Measurements from ENCODE around the gene TNNT3. TPM values are rescaled to one million over a fixed set of nuclear protein-coding genes. Genes with fewer than 3 reads are reported as not detected.

Gene TNNT3
- total RNA-seq, 4 donors from 2014 or later = 1.2 to 6.6 (median 4.1) TPM

DNA sequence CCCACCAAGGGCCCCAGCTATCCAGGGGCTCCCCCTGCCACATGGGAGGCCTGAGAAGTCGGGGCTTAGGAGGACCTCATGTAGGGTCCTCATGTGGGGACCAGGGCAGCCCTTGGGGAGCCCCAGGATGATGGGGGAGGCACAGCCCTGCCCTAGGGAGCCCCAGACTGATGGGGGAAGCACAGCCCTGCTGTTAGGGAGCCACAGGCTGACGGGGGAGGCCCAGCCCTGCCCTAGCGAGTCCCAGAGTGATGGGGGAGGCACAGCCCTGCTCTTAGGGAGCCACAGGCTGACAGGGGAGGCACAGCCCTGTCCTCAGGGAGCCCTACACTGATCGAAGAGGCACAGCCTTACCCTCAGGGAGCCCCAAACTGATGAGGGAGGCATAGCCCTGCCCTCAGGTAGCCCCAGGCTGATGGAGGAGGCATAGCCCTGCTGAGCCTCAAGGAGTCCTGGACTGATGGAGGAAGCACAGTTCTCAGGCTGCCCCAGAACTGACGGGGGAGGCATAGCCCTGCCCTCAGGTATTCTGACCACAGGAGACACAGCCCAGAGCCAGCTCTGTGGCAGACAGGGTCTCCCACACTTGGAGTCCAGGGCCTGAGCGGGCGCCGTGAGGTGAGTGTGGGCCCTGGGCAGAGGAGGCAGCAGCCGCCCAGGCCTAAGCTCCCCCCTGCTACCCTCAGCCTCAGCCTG is 38.6 kb upstream of the TNNT3 start:
- intact Hi-C loops (cut with DNase I; ENCODE audit: low total_unique reads) = loop anchor here (5.0 kb wide), 2 partner anchors 41 to 189 kb away; no protein-coding TSS in a partner anchor
- DNase-seq (ENCODE audit: low spot score in 2 of 2) = no peak
- WGBS, 2 donors = 40 to 52% methylated on average over 3 to 9 of the region's 9 CpGs
- no peak overlapping the region for H3K4me3 ChIP-seq (ENCODE audit: low read depth, poor library complexity, severe bottlenecking)
- TF ChIP-seq, protein P1, sequence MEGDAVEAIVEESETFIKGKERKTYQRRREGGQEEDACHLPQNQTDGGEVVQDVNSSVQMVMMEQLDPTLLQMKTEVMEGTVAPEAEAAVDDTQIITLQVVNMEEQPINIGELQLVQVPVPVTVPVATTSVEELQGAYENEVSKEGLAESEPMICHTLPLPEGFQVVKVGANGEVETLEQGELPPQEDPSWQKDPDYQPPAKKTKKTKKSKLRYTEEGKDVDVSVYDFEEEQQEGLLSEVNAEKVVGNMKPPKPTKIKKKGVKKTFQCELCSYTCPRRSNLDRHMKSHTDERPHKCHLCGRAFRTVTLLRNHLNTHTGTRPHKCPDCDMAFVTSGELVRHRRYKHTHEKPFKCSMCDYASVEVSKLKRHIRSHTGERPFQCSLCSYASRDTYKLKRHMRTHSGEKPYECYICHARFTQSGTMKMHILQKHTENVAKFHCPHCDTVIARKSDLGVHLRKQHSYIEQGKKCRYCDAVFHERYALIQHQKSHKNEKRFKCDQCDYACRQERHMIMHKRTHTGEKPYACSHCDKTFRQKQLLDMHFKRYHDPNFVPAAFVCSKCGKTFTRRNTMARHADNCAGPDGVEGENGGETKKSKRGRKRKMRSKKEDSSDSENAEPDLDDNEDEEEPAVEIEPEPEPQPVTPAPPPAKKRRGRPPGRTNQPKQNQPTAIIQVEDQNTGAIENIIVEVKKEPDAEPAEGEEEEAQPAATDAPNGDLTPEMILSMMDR (IDR thresholded peaks at IDR 0.05) = no peak
- no peak for TF ChIP-seq POLR2A (IDR thresholded peaks at IDR 0.05)

DNA sequence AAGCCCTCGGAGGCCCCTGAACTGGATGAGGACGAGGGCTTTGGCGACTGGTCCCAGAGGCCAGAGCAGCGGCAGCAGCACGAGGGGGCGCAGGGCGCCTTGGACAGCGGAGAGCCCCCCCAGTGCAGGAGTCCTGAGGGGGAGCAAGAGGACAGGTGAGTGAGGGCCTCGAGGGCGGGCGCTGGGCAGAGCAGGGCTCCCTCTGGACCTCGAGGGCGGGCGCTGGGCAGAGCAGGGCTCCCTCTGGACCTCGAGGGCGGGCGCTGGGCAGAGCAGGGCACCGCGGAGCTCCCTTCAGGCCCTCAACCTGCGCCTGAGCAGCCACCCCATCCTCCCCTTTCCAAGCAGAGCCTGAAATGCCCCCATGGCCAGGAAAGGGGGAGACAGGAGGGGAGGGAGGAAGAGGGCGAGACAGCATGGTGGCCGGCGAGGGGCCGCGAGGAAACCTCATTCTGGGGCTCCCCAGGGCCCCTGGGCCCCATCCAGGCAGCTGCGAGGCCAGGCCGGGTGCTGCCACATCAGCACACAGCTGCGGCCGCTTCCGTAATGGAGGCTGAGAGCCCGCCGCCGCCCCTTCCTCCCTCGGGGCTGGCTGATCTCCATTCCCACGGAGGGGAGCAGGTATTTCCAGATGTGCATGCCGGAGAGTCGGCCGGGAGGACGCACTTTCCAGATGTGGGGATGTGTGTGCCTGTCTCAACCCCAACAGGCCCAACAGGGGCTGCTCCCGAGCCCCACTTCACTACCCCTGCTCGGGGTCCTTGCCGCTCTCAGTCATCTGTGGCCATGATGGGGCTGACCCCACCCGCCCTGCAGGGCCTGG is 37.9 kb upstream of the TNNT3 start:
- WGBS, 2 donors = 55 to 57% methylated on average over 29 to 43 of the region's 43 CpGs
- intact Hi-C loops (cut with DNase I; ENCODE audit: low total_unique reads) = loop anchor here (5.0 kb wide), 2 partner anchors 41 to 189 kb away; no protein-coding TSS in a partner anchor
- H3K4me3 ChIP-seq (ENCODE audit: low read depth, poor library complexity, severe bottlenecking) = no peak overlapping the region
- DNase-seq (ENCODE audit: low spot score in 2 of 2) = peak in 1 of 2 donors; percentile 87
- TF ChIP-seq, protein P1 (IDR thresholded peaks at IDR 0.05) = no peak
- no peak for TF ChIP-seq POLR2A (IDR thresholded peaks at IDR 0.05)

DNA sequence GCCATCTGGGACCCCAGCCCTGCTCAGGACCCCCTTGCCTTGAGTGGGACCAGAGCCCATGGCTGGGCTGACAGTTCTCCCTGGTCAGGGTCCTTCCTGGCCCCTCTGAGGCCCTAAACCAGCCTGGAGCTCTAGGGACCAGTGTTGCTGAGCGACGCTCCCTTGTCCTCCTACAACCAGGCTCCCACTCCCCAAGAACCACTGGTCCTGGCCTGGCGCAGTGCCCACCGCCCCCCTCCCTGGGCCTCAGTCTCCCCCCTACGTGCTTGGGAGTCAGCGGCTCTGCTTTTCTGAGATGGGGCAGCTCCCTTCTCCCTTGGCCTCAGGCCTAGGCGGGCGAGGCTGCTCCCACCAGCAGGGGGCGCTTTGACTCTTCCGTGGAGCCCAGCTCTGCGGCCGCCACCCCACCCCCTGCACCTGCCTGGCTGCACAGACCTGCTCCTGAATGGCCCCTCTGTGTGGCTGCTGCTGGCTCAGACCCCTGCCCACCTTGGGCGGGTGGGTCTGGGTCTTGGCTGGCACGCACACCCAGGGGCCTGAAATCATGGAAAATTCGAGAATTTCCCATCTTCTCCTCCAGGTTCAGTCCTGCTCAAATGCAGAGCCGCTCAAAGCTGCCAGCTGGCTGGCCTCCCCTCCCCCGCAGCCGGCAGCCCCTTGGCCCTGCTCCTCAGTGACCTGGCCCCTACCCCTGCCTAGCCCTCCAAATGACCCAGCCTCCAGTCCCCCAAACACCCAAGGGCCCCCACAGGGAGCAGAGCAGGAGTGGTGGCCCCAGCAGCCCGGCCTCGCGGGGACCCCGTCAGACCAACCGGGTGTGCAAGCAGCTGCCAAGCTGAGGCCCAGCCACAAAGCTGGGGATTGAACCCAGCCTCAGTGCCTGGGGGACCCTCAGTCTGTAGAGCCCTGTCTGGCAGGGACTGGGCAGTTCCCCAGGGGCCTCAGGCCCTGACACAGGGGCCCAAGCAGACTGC is 37.0 kb upstream of the TNNT3 start:
- DNase-seq (ENCODE audit: low spot score in 2 of 2) = peak in 1 of 2 donors; percentile 95
- WGBS, 2 donors = 38 to 48% methylated on average over 19 to 23 of the region's 23 CpGs
- TF ChIP-seq, protein P1 (IDR thresholded peaks at IDR 0.05) = peak in 1 of 3 donors; percentile 50
- no peak for TF ChIP-seq POLR2A (IDR thresholded peaks at IDR 0.05)
- intact Hi-C loops (cut with DNase I; ENCODE audit: low total_unique reads) = loop anchor here (5.0 kb wide), 2 partner anchors 40 to 190 kb away; no protein-coding TSS in a partner anchor
- H3K4me3 ChIP-seq (ENCODE audit: low read depth, poor library complexity, severe bottlenecking) = no peak overlapping the region

DNA sequence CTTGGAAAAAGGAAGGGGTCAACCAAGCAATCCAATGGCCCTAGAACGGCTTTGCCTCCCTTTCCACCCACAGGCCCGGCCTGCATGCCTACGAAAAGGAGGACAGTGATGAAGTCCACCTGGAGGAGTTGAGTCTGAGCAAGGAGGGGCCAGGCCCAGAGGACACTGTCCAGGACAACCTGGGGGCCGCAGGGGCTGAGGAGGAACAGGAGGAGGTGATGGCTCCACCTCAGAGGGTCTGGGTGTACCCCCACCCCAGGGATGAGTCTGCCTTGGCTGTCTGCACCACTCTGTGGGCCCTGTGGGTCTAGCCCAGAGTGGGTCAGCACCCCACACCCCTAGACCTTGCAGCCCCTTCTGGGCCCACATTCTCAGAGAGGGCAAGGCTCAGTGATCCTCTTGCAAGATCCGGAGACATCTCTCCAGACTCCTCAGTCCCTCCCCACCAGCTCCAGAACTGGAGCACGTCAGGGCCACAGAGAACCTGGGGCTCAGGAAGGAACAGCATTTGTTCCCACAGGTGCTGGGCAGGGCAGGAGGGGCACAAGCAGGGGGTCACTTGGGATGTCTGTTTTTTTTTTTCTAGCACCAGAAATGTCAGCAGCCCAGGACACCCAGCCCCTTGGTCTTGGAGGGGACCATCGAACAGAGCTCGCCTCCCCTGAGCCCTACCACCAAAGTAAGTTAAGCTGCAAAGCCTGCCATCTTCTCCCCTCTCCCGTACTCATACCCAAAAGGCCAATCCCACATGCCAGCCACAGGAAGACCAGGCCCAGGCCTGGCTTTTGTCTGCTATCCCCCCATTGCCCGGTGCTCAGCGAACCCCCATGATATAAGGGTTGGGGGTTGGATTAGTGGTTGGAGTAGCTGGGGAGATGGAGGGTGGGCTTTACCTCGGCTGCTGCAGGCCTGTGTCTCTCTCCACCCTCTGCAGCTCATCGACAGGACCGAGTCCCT is 35.9 kb upstream of the TNNT3 start:
- H3K4me3 ChIP-seq (ENCODE audit: low read depth, poor library complexity, severe bottlenecking) = no peak overlapping the region
- DNase-seq (ENCODE audit: low spot score in 2 of 2) = peak in 1 of 2 donors; percentile 79
- 88% methylated on average over 14 of the region's 14 CpGs for WGBS, 2 donors
- TF ChIP-seq POLR2A (IDR thresholded peaks at IDR 0.05) = no peak
- TF ChIP-seq, protein P1 (IDR thresholded peaks at IDR 0.05) = no peak
- intact Hi-C loops (cut with DNase I; ENCODE audit: low total_unique reads) = loop anchor here (5.0 kb wide), 2 partner anchors 39 to 191 kb away; no protein-coding TSS in a partner anchor
